HK-2 (cell line): ENCODE results near the gene BAIAP2.

Source experiments
- DNase-seq: peaks from one replicate; pipeline ENCODE4 v3.0.0-alpha.2; 2018; ENCODE audit not compliant: unreplicated experiment

Gene BAIAP2

GRCh38 chr17:81052199-81052997, 17.4 kb downstream of the BAIAP2 start:
- DNase-seq: no peak

DNA sequence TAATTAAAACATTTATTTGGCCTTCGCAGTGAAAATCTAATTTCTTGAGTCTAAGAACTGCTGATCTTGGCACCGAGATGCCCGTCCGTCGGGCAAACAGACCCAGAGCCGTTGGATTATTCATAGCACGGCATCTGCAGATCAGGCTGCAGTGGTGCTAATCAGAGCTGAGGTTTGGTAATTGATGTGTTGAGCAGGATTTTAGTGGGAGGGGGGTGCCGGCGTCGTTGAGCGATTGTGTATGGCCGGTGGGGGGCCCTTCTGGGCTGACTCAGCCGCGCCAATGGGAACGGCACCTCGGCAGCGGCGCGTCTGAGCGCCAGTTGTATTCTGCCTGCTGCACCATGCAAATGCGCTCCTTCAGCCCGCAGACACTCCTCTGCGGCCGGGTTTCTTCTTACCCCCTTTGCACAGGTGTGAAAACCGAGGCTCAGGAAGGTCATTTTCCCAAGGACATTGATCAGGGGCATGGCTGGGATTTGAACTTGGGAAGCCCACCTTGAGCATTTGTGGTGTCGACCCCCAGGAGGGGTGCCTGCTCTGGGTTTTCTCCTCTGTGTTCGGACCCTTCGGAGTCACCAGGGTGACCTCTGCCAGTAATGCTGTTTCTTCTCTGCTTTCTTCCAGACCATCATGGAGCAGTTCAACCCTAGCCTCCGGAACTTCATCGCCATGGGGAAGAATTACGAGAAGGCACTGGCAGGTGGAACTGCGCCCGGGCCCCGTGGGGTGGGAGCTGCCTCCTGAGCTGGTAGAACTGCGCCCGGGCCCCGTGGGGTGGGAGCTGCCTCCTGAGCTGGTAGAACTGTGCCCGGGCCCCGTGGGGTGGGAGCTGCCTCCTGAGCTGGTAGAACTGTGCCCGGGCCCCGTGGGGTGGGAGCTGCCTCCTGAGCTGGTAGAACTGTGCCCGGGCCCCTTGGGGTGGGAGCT, 18.4 kb downstream of the BAIAP2 start:
- no peak for DNase-seq

DNA sequence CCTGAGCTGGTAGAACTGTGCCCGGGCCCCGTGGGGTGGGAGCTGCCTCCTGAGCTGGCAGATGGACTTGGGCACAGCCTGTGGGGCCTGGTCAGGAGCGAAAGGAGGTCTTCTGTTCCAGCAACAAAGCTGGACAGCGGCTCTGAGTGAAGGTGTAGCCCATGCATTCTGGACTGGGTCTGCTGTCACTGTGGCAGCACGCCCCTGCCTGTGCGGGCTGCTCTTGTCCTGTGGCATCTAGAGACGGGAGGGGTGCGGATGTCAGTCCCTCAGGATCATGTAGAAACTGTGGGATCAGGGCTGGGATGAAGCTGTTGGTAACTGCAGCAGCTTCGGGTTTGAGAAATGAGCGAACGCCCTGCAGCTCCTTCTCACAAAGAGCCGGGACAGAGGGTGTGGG, 19.4 kb downstream of the BAIAP2 start:
- DNase-seq: no peak

GRCh38 chr17:81054881-81055370, 20.0 kb downstream of the BAIAP2 start:
- no peak for DNase-seq

- no peak for DNase-seq
Observed at GRCh38 chr17:81056312-81056711, 21.4 kb downstream of the BAIAP2 start.

DNA sequence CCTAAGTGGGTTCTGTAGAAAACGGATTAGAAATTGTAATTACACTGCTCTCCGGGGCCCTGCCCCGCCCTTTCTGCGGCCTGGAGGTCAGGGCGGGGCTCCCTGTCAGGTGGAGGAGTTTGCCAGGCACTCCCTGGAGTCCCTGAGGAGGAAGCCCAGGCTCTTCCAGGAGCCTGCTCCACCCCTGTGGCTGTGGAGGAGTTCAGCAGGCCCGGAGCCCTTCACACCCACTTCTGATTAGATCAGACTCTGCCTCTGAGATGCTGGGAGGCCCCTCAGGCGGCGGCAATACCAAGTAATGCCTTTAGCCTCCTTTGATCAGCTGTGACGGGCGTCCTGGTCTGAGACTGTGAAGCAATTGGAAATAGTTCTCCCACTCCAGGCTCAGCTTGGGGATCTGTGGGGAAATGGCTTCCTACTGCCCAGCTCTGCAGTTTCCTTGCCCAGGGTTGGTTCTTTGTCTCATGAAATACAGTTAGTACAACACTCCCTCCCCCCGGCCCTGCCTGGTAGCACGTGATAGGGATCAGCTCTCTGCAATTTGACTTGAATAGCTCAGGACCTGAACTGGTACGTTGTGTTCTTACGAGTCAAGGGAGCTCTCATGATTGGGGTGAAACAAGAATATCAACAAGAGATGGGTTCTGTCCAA, 22.3 kb downstream of the BAIAP2 start:
- no peak for DNase-seq

- no peak for DNase-seq
Observed at GRCh38 chr17:81057777-81058176, 22.8 kb downstream of the BAIAP2 start.

DNA sequence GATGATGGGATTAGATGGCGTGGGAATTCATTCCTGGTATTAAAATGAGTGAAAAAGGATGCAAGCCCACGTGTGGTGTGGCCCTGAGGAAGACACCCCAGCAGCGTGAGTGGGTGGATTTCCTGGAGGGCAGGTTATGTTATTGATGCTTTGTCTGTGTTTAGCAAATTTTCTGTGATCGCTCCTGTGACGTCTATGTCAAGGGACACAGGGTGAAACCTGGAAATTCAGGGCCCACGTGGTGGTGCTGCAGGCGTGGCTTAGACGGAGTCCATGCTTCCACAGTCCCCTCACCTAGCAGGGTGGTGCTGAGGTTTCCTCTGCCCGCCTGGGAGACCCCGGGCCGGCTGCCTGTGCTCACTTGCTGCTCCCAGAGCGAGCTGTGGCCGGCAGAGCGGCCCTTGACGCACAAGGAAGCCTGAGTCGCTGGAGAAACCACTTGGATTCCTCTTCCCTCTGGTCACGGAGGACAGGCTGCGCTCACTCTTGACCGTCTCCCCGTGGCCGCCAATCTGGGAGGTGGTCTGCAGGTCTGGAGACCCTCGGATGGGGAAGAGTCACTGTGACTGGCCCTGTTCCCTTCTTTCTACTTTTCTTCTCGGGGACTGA, 23.4 kb downstream of the BAIAP2 start:
- no peak for DNase-seq

DNA sequence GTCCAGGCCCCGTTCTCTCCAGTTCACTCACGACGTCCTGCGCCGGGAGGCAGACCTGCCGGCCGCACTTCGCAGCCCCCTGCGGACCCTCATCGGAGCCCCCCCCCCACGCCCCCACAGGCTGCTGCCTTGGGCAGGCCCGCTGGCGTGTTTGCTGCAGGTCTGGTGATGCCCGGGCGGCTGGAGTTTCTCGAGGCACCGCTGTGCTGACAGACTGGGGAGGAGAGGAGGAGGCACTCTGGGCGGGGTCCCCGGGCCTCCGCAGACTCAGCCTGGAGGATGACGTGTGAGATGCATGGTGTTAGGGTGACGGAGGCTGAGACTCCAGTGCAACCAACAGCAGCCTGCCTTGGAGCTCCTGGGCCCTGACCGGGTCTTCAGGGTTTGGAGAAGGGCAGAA, 24.1 kb downstream of the BAIAP2 start:
- DNase-seq: no peak

DNA sequence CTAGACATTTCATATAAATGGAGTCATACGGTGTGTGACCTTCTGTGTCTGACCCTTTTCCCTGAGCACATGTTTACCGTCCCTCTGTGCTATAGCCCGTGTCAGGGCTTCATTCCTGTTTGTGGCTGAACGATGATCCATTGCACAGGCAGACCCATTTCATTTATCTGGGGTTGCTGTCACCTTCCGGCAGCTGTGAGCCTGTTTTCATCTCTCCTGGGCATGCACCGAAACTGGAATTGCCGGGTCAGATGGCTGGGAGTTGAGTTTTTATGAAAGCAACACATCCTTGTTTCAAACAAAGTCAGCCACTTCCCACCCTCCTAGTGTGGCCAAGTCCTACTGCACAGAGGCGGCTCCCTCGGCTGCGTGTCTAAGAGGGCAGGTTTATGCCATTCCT, 25.5 kb downstream of the BAIAP2 start:
- DNase-seq: no peak

DNA sequence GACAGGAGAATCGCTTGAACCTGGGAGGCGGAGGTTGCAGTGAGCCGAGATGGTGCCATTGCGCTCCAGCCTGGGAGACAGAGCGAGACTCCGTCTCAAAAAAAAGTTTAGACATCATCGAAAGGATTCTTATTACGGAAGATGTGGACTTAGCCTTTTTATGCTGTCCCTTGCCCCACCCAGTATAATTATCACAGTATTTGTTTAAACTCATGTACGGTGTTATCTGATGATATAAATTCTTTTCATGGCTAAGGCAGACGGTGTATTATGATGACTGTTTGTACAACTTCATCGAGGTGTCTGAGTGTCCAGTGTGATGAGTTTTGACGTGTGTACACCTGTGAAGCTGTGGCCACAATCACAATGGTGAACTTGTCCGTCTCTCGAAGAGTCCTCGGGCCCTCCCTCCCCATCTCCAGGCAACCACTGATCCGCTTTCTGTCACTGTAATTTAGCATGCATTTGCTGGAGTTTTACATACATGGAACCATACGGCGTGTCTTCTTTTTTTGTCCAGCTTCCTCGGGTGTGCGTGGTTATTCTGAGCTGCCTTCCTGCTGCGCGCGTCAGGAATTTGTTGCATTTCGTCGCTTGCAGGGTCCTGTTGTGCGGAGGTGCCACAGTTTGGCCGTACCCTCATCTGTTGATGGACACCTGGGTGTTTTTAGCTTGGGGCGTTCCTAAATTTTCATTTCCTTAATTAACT, 26.2 kb downstream of the BAIAP2 start:
- no peak for DNase-seq

DNA sequence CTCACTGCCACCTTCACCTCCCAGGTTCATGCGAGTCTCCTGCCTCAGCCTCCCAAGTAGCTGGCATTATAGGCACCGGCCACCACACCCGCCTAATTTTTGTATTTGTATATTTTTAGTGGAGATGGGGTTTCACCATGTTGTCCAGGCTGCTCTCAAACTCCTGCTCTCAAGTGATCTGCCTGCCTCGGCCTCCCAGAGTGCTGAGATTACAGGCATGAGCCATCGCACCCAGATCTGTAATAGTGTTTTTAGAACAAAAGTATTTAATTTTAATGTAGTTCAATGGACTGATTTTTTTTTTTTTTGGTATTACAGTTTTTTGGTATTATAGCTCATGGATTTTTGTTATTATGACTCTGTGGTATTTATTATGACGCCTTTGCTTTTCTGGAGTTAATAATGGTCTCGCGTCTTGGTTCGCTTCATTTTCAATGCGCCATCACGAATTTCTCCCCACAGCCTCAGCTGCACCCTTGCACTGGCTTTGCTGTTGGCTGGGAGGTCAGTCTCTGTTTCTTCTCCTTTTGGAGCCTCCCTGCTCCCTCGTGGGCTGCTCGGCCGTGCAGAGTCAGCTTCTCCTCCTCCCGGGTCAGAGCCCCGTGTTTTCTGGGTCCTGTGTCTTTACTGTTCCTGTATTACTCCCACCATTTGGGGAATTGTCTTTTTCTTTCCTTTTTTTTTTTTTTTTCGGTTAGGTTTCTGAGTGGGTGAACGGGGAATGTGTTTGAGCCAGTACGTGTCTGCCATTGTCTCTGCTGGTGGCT, 27.2 kb downstream of the BAIAP2 start:
- DNase-seq: no peak

DNA sequence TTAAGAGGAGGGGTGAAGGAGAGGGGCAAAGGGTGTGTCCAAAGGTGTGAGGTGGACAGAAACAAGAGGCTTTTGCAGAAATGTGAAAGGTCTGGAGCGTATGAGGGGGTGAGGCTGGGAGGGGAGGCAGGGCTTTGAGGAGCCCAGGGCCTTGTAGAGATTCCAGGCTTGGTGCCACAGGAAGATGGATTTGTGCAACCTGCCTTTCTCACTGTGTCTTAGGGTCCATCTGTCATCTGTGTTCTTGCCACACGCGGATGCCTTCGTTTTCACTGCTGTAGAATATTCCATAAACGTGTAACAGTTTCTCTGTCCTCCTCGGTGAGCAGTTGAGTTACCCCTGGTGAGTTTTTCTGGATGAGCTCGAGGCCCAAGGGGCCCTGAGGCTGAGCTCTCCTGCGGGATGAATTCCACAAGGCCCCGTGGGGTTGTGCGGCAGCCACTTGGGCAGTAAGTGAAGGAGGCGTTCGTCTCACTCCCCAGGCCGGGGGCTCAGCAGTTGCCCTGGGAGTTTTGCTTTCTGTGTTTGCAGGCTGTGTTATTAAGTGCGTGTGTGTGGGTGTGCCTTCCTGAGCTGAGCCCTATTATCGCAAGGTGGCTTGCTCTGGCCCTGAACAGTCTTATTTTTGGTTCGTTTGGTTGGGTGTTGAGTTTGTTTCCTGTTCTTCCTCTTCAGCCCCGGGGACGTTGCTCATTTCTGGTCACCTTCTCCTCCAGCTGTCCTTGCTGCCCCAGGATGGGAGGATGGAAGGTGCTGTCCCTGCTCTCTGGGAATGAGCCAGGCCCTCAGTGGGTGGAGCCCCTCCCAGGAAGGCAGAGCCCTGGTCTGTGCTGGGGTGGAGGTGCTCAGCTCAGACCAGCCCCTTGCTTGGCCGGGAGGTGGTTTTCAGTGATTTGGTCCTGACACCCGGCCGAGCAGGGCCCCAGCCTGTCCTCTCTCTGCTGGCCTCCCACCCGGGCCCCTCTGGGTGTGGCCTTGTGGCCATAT, 28.4 kb downstream of the BAIAP2 start:
- DNase-seq: no peak

DNA sequence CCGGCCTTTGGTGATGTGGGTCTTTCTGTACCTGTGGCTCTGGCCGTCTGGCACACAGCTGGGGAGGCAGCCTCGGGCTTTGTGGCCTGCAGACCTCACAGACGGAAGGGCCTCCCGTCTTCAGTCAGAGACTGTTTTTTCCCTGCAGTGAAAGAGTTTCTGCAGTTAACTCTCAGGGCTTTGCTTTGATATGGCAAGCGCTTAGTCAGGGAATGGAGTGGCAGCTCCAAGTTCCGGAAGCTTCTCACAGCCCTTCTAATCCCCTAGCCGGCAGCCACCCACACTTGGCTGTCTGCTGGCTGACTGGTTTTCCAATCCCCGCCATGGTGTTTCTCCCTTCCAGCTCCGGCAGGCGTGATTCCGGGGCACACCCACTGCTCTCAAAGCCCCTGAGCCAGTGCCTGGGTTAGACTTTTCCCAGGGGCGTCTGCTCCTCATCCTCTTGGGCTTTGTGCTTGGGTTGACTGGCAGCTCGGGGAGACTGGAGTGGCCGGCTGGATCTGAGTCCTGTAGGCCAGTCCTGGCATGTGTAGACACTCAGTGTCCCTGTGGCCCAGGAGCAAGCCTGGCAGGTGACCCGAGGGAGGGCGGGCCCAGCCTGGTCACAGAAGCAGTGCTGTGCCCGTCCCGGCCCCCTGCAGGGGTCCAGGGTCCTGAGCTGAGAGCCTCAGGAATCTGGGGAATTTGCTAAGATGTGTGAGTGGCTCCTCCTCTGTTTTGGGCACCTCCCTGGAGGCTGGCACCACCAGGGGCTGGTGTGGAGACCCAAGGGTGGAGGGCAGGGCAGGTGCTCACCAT, 29.9 kb downstream of the BAIAP2 start:
- no peak for DNase-seq

- no peak for DNase-seq
Observed at GRCh38 chr17:81065500-81065899, 30.5 kb downstream of the BAIAP2 start.

- DNase-seq: no peak
Observed at GRCh38 chr17:81066072-81066471, 31.1 kb downstream of the BAIAP2 start.

- no peak for DNase-seq
Observed at GRCh38 chr17:81066771-81067315, 31.9 kb downstream of the BAIAP2 start.

GRCh38 chr17:81067391-81067811, 32.5 kb downstream of the BAIAP2 start:
- DNase-seq: no peak
